ENCODE data around the gene SYT7. TPM values are rescaled to one million over a fixed set of nuclear protein-coding genes. Genes with fewer than 3 reads are reported as not detected.

The SYT7 gene
- total RNA-seq, 1 donor from 2014 or later = 0.09 TPM

GRCh38 chr11:61516675-61517572 is 64.0 kb downstream of the SYT7 start:
- peaks cover 4% of the 10 kb centered on the region for H3K27me3 Mint-ChIP-seq (ENCODE audit: low read depth)
- DNase-seq (ENCODE audit: low spot score) = peak; percentile 22
- H3K36me3 Mint-ChIP-seq (ENCODE audit: low read depth) = no peaks in the 10 kb centered on the region
- H3K9me3 Mint-ChIP-seq = no peaks in the 10 kb centered on the region
- intact Hi-C loops (cut with micrococcal nuclease) = loop anchor here (1.0 to 10.0 kb wide), 3 partner anchors 40 to 182 kb away; partner anchors contain the start of genes DDB1 and TKFC
- peaks cover 4% of the 10 kb centered on the region for H3K4me1 Mint-ChIP-seq (ENCODE audit: low read depth)
- peak overlapping the region; percentile 8 for H3K4me3 Mint-ChIP-seq (ENCODE audit: low read depth)
- H3K27ac Mint-ChIP-seq = no peak overlapping the region

DNA sequence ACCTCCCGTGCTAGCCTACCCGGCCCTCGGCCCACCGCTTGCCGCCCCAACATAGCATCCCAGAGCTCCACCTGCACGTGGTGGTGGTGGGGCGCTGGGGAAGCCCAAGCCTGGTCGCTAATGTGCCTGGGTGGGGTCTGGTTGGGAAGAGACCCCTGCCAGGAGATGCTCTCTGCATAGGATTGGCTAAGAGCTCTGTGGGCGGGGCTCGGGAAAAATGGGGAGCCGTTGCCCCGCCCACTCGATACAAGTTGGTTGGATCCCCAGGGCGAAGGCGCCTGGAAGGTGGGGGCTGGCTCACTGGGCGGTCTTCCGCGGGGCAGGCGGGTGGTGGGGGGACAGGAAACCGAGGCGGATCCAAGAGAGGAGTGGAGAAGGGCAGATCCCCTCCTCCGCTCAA is 64.7 kb downstream of the SYT7 start:
- H3K36me3 Mint-ChIP-seq (ENCODE audit: low read depth) = no peaks in the 10 kb centered on the region
- H3K9me3 Mint-ChIP-seq = no peaks in the 10 kb centered on the region
- intact Hi-C loops (cut with micrococcal nuclease) = loop anchor here (10.0 kb wide), 1 partner anchor 181 kb away; the partner anchor contains the start of genes DDB1 and TKFC
- peaks cover 4% of the 10 kb centered on the region for H3K4me1 Mint-ChIP-seq (ENCODE audit: low read depth)
- DNase-seq (ENCODE audit: low spot score) = no peak
- peak overlapping the region; percentile 5 for H3K4me3 Mint-ChIP-seq (ENCODE audit: low read depth)
- H3K27ac Mint-ChIP-seq = no peak overlapping the region
- H3K27me3 Mint-ChIP-seq (ENCODE audit: low read depth) = peaks cover 9% of the 10 kb centered on the region

DNA sequence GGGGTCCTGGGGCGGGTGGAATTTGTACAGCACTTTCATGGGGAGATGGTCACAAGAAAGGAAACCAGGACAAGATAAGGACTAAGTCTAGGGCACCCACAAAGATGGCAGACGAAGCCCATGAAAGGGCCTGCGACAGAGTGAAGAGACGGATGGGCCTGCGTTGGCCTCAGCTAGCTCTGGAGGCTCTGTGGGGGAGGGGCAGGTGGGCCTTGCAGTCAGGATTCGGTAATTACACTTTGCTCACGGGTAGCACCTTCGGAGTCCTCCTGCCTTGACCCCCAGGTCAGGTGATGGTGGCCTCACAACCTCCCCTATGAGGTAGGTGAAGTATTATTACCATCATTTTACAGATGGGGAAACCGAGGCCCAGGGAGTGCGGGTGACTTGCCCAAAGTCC is 65.2 kb downstream of the SYT7 start:
- intact Hi-C loops (cut with micrococcal nuclease) = loop anchor here (10.0 kb wide), 1 partner anchor 181 kb away; the partner anchor contains the start of genes DDB1 and TKFC
- H3K27ac Mint-ChIP-seq = no peak overlapping the region
- no peak overlapping the region for H3K4me3 Mint-ChIP-seq (ENCODE audit: low read depth)
- H3K36me3 Mint-ChIP-seq (ENCODE audit: low read depth) = no peaks in the 10 kb centered on the region
- H3K4me1 Mint-ChIP-seq (ENCODE audit: low read depth) = peaks cover 4% of the 10 kb centered on the region
- DNase-seq (ENCODE audit: low spot score) = no peak
- no peaks in the 10 kb centered on the region for H3K9me3 Mint-ChIP-seq
- peaks cover 11% of the 10 kb centered on the region for H3K27me3 Mint-ChIP-seq (ENCODE audit: low read depth)

GRCh38 chr11:61514050-61514917 is 66.6 kb downstream of the SYT7 start:
- no peak for DNase-seq (ENCODE audit: low spot score)
- peaks cover 15% of the 10 kb centered on the region for H3K27me3 Mint-ChIP-seq (ENCODE audit: low read depth)
- intact Hi-C loops (cut with micrococcal nuclease) = loop anchor here (10.0 kb wide), 1 partner anchor 179 kb away; the partner anchor contains the start of genes DDB1 and TKFC
- no peaks in the 10 kb centered on the region for H3K36me3 Mint-ChIP-seq (ENCODE audit: low read depth)
- H3K4me3 Mint-ChIP-seq (ENCODE audit: low read depth) = no peak overlapping the region
- no peaks in the 10 kb centered on the region for H3K9me3 Mint-ChIP-seq
- H3K27ac Mint-ChIP-seq = no peak overlapping the region
- peaks cover 4% of the 10 kb centered on the region for H3K4me1 Mint-ChIP-seq (ENCODE audit: low read depth)

- H3K9me3 Mint-ChIP-seq = no peaks in the 10 kb centered on the region
- no peak overlapping the region for H3K27ac Mint-ChIP-seq
- H3K4me3 Mint-ChIP-seq (ENCODE audit: low read depth) = no peak overlapping the region
These were observed 67.6 kb downstream of the SYT7 start for GRCh38 chr11:61513143-61513765.

DNA sequence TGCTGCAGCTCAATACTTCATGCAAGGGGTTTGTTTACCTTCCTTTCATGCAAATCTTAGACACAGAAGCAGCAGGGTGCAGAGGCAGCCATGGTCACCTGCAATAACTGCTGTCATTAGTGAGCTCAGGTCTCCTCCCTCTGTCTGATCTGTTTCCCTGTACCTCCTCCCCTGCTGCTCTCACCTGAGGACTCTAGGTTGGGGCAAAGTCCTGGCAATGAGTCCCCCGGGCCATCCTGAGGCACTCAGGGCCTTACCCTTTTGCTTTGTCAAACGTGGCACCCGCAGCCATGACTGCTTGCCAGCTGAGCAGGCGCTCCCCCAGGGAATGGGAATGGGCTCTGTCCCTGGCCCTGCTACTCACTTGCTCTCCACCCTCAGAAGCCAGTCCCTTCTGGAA is 68.4 kb downstream of the SYT7 start:
- Mint-ChIP-seq H3K4me1 (ENCODE audit: low read depth) (peaks cover 10% of the 10 kb centered on the region), H3K27ac (no peak overlapping the region), H3K36me3 (ENCODE audit: low read depth) (no peaks in the 10 kb centered on the region), H3K27me3 (ENCODE audit: low read depth) (peaks cover 24% of the 10 kb centered on the region), H3K9me3 (no peaks in the 10 kb centered on the region), H3K4me3 (ENCODE audit: low read depth) (no peak overlapping the region)
- no peak for DNase-seq (ENCODE audit: low spot score)
- intact Hi-C loops (cut with micrococcal nuclease) = loop anchor here (10.0 kb wide), 1 partner anchor 178 kb away; the partner anchor contains the start of genes DDB1 and TKFC

More at GRCh38 chr11:61513143-61513765, 67.6 kb downstream of the SYT7 start:
- Mint-ChIP-seq H3K4me1 (ENCODE audit: low read depth) (peaks cover 4% of the 10 kb centered on the region), H3K36me3 (ENCODE audit: low read depth) (no peaks in the 10 kb centered on the region), H3K27me3 (ENCODE audit: low read depth) (peaks cover 16% of the 10 kb centered on the region)
- intact Hi-C loops (cut with micrococcal nuclease) = loop anchor here (10.0 kb wide), 1 partner anchor 178 kb away; the partner anchor contains the start of genes DDB1 and TKFC
- no peak for DNase-seq (ENCODE audit: low spot score)

DNA sequence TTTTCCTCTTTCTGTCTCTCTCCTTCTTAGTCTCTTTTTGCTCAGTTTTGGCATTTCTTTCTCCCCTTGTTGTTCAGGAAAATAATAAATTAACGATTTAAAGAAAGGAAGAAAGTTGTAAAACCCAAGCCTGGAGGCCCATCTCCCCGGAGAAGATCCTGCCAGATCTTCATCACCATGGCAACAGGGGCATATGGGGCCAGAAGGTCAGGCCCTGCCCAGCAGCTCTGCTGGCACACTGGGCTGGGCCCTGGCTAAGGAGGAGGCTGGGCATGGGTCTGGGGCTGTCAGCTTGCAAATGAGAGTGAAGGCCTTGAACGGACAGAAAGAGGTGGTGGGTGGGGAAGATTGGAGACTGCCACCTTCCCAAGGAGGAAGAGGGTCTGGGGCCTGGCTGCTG is 69.5 kb downstream of the SYT7 start:
- Mint-ChIP-seq H3K4me1 (ENCODE audit: low read depth) (peaks cover 6% of the 10 kb centered on the region), H3K9me3 (no peaks in the 10 kb centered on the region), H3K36me3 (ENCODE audit: low read depth) (no peaks in the 10 kb centered on the region), H3K27ac (no peak overlapping the region), H3K27me3 (ENCODE audit: low read depth) (peaks cover 30% of the 10 kb centered on the region), H3K4me3 (ENCODE audit: low read depth) (no peak overlapping the region)
- intact Hi-C loops (cut with micrococcal nuclease) = loop anchor here (10.0 kb wide), 1 partner anchor 177 kb away; the partner anchor contains the start of genes DDB1 and TKFC
- no peak for DNase-seq (ENCODE audit: low spot score)

DNA sequence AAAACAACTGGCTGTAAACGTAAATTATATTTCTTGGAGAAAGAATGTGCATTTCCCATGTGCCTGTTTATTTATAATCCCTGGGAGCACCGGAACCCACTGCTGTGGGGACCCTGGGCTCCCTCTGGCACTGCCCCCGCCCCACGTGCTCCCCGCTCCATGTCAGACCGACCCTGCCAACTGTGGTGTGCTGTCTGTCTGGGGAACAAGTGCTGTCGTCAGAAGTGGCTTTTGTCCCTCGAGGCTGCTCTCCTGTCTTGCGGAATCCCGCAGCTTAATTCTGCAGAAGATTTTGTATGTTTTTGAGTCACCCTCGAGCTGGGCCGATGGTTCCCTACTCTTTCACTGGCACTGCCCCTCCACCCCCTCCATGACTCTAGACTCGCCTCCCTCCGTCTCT is 69.9 kb downstream of the SYT7 start:
- Mint-ChIP-seq H3K4me3 (ENCODE audit: low read depth) (no peak overlapping the region), H3K27me3 (ENCODE audit: low read depth) (peaks cover 34% of the 10 kb centered on the region), H3K9me3 (no peaks in the 10 kb centered on the region), H3K36me3 (ENCODE audit: low read depth) (no peaks in the 10 kb centered on the region), H3K27ac (no peak overlapping the region), H3K4me1 (ENCODE audit: low read depth) (peaks cover 6% of the 10 kb centered on the region)
- DNase-seq (ENCODE audit: low spot score) = no peak
- intact Hi-C loops (cut with micrococcal nuclease) = loop anchor here (10.0 kb wide), 1 partner anchor 176 kb away; the partner anchor contains the start of genes DDB1 and TKFC

DNA sequence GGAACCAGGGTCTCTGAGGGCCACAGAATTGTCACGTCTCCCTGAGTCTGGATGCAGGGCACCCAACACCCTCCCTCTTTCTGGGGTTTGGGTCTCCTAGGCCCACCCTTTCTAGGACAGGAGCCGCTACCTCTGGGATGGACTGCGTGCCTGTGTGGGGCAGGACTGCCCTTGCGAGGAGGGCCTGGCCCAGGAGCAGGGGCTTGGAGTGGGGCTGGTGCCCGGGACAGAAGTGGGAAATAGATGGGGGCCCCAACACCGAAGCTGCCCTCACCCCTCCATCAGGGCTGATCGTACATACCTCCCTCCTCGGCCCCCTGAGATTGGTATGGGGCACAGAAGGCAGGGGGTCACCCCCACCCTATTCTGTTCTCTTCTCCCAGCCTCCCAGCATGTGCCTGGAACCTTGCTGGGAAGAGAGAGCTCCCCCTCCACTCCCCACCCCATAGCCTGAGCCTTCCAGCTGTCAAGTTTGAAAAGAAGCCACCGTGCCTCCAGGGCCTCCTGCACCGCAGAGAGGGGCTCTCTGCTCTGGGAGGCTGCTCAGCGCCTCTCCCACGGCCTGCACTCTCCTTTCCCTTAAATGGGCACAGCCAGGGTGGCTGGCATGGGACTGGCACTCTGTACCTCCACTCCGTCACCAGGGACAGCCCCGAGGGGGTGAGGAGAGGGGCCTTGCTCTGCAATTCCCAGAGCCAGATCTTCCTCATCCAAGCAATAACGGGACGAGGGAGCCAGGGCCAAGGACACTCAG is 70.5 kb downstream of the SYT7 start:
- Mint-ChIP-seq H3K9me3 (no peaks in the 10 kb centered on the region), H3K4me1 (ENCODE audit: low read depth) (peaks cover 6% of the 10 kb centered on the region), H3K36me3 (ENCODE audit: low read depth) (no peaks in the 10 kb centered on the region), H3K4me3 (ENCODE audit: low read depth) (peak overlapping the region; percentile 21), H3K27me3 (ENCODE audit: low read depth) (peaks cover 38% of the 10 kb centered on the region), H3K27ac (no peak overlapping the region)
- intact Hi-C loops (cut with micrococcal nuclease) = loop anchor here (10.0 kb wide), 1 partner anchor 176 kb away; the partner anchor contains the start of genes DDB1 and TKFC
- DNase-seq (ENCODE audit: low spot score) = no peak

- peaks cover 6% of the 10 kb centered on the region for H3K4me1 Mint-ChIP-seq (ENCODE audit: low read depth)
- H3K4me3 Mint-ChIP-seq (ENCODE audit: low read depth) = peak overlapping the region; percentile 18
- H3K36me3 Mint-ChIP-seq (ENCODE audit: low read depth) = no peaks in the 10 kb centered on the region
- H3K9me3 Mint-ChIP-seq = no peaks in the 10 kb centered on the region
- H3K27ac Mint-ChIP-seq = no peak overlapping the region
- peaks cover 46% of the 10 kb centered on the region for H3K27me3 Mint-ChIP-seq (ENCODE audit: low read depth)
- intact Hi-C loops (cut with micrococcal nuclease) = loop anchor here (10.0 kb wide), 2 partner anchors 175 to 1415 kb away; partner anchors contain the start of genes CHRM1, DDB1 and TKFC
- DNase-seq (ENCODE audit: low spot score) = peak; percentile 76
These were observed 71.5 kb downstream of the SYT7 start for GRCh38 chr11:61509043-61510029.
